SJSA1 (cell line): ENCODE results near the gene CNTNAP2. TPM values are rescaled to one million over a fixed set of nuclear protein-coding genes. Genes with fewer than 3 reads are reported as not detected.
"Not testable (repeated sequence)": the region's sequence is repeated elsewhere in the genome, so short reads cannot be mapped to it uniquely, and the experiment has no call there.

ENCODE experiments used
- DNase-seq, 2 experiments: peaks; one replicate each; pipeline ENCODE4 v3.0.0-alpha.2; 2015 to 2020; ENCODE audit warnings: low spot score in 2 of 2, low read depth in 1 of 2
- H3K27ac ChIP-seq: fragments of 250-450 bp; sonication (Bioruptor Pico); 2 replicates; pipeline ENCODE4 v1.5.1; 2020; ENCODE audit warnings: mild to moderate bottlenecking, moderate library complexity
- H3K27me3 ChIP-seq: fragments of 250-450 bp; sonication (Bioruptor Pico); replicated peaks from 2 replicates; pipeline ENCODE4 v1.5.1; 2020; ENCODE audit warnings: mild to moderate bottlenecking, moderate library complexity
- H3K36me3 ChIP-seq: fragments of 250-450 bp; sonication (Bioruptor Pico); 2 replicates; pipeline ENCODE4 v1.5.1; 2020; ENCODE audit warnings: mild to moderate bottlenecking
- H3K4me1 ChIP-seq: fragments of 250-450 bp; sonication (Bioruptor Pico); replicated peaks from 2 replicates; pipeline ENCODE4 v1.6.1; 2021; ENCODE audit warnings: mild to moderate bottlenecking
- H3K4me3 ChIP-seq: fragments of 250-450 bp; sonication (Bioruptor Pico); 2 replicates; pipeline ENCODE4 v1.5.1; 2020; ENCODE audit warnings: mild to moderate bottlenecking
- H3K9me3 ChIP-seq: fragments of 250-450 bp; sonication (Bioruptor Pico); replicated peaks from 2 replicates; pipeline ENCODE4 v1.5.1; 2020; ENCODE audit warnings: mild to moderate bottlenecking
- total RNA-seq: library from RNA; depleted of rRNA; stranded (reverse); fragments of >200 nt; shearing (Covaris generic); gene quantifications from 2 replicates; pipeline ENCODE4 v1.2.3, GENCODE V29; 2014

The CNTNAP2 gene
- total RNA-seq, 1 experiment from 2014 or later, result 0.29 TPM

GRCh38 chr7:148410905-148411304 lies 2294.3 kb downstream of the CNTNAP2 start:
- no peaks in the 10 kb centered on the region for H3K9me3 ChIP-seq
- no peaks in the 10 kb centered on the region for H3K36me3 ChIP-seq
- DNase-seq, result no peak
- 0 out of 2 replicates have a peak, but pooled peaks cover 2% of the 10 kb centered on the region for H3K27me3 ChIP-seq
- H3K4me1 ChIP-seq, result no peaks in the 10 kb centered on the region
- H3K27ac ChIP-seq, result no peak overlapping the region
- no peak overlapping the region for H3K4me3 ChIP-seq

- no peak overlapping the region for H3K27ac ChIP-seq
Measured at GRCh38 chr7:148412691-148413090, 2296.1 kb downstream of the CNTNAP2 start.

DNA sequence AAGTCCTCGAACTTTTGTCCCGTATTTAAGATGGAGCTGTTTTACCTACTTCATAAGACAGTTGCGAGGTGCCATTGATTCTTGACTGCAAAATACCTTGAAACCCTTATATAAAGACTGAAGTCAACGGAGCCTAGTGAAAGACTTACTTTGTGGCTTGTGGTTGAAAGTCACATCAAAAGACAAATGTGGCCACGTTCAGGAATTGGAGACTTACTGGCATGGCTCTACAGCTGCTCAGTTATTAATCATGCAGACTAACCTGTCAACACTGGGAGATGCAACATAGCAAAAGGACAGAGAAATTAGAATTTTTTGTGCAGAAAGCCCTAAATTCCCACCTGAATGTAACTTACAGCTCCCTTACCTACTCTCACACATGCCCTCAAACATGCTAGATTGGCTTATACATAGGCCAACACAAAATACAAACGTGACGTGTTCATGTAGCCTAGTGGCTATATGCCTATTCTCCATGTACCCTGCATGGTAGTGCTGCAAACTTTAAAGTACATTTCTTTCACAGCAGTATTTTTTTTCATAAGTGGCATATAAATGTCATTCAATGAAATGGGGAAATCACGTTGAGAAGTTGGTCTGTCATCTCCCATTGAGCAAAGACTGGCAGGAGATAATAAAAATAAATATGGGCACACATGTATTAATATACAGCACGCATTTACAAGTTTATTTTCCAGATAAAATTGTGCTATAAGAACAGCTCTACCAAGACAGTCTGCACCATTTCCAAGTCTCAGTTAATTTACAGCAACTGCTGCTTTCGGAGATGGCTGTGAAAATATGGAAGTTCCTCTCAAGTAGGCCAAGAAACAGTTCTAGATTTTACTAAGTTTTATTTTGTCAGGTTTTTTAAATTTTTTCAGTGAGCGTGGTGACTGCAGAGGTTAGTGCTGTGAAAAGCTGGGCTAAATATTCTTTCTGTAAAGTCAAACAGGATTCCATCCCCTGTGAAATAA lies 2303.5 kb downstream of the CNTNAP2 start:
- no peak for DNase-seq
- Histone ChIP-seq H3K9me3 (no peaks in the 10 kb centered on the region), H3K4me3 (no peak overlapping the region)

More at GRCh38 chr7:148412691-148413090, 2296.1 kb downstream of the CNTNAP2 start:
- no peak overlapping the region for H3K4me3 ChIP-seq
- DNase-seq, result no peak
- 0 out of 2 replicates have a peak, but pooled peaks cover 5% of the 10 kb centered on the region for H3K27me3 ChIP-seq
- H3K4me1 ChIP-seq, result no peaks in the 10 kb centered on the region
- H3K36me3 ChIP-seq, result no peaks in the 10 kb centered on the region
- no peaks in the 10 kb centered on the region for H3K9me3 ChIP-seq

GRCh38 chr7:148422030-148422429 lies 2305.4 kb downstream of the CNTNAP2 start:
- no peak for DNase-seq
- no peak overlapping the region for H3K4me3 ChIP-seq
- no peaks in the 10 kb centered on the region for H3K9me3 ChIP-seq
- no peaks in the 10 kb centered on the region for H3K4me1 ChIP-seq
- no peaks in the 10 kb centered on the region for H3K27me3 ChIP-seq
- H3K27ac ChIP-seq, result no peak overlapping the region
- H3K36me3 ChIP-seq, result no peaks in the 10 kb centered on the region

More for the DNA sequence above, 2303.5 kb downstream of the CNTNAP2 start:
- H3K4me1 ChIP-seq, result no peaks in the 10 kb centered on the region
- H3K27ac ChIP-seq, result no peak overlapping the region
- 0 out of 2 replicates have a peak, but pooled peaks cover 5% of the 10 kb centered on the region for H3K27me3 ChIP-seq
- no peaks in the 10 kb centered on the region for H3K36me3 ChIP-seq

DNA sequence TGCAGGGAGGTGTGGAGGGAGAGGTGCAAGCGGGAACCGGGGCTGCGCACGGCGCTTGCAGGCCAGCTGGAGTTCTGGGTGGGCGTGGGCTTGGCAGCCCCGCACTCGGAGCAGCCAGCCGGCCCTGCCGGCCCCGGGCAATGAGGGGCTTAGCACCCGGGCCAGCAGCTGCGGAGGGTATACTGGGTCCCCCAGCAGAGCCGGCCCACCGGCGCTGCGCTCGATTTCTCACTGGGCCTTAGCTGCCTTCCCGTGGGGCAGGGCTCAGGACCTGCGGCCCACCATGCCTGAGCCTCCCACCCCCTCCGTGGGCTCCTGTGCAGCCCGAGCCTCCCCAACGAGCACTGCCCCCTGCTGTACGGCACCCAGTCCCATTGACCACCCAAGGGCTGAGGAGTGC lies 2309.8 kb downstream of the CNTNAP2 start:
- H3K27me3 ChIP-seq, H3K4me1 ChIP-seq, H3K27ac ChIP-seq, H3K36me3 ChIP-seq, H3K9me3 ChIP-seq, H3K4me3 ChIP-seq, DNase-seq: not testable (repeated sequence)

DNA sequence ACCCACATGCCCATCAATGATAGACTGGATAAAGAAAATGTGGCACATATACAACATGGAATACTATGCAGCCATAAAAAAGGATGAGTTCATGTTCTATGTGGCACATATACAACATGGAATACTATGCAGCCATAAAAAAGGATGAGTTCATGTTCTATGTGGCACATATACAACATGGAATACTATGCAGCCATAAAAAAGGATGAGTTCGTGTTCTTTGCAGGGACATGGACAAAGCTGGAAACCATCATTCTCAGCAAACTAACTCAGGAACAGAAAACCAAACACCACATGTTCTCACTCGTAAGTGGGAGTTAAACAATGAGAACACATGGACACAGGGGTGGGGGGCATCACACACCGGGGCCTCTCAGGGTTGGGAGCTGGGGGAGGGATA lies 2314.1 kb downstream of the CNTNAP2 start:
- H3K4me1 ChIP-seq, H3K27me3 ChIP-seq, H3K36me3 ChIP-seq, H3K27ac ChIP-seq, H3K4me3 ChIP-seq, H3K9me3 ChIP-seq, DNase-seq: not testable (repeated sequence)

GRCh38 chr7:148433521-148434180 lies 2317.1 kb downstream of the CNTNAP2 start:
- DNase-seq, result no peak
- H3K9me3 ChIP-seq, result no peaks in the 10 kb centered on the region
- H3K27me3 ChIP-seq, result no peaks in the 10 kb centered on the region; the same call in 1 of the 2 replicates
- no peaks in the 10 kb centered on the region for H3K36me3 ChIP-seq
- no peak overlapping the region for H3K4me3 ChIP-seq
- H3K4me1 ChIP-seq, result no peaks in the 10 kb centered on the region
- H3K27ac ChIP-seq, result no peak overlapping the region

- Histone ChIP-seq H3K27ac (no peak overlapping the region), H3K27me3 (no peaks in the 10 kb centered on the region; the same call in 1 of the 2 replicates), H3K9me3 (no peaks in the 10 kb centered on the region), H3K4me1 (no peaks in the 10 kb centered on the region), H3K4me3 (no peak overlapping the region), H3K36me3 (no peaks in the 10 kb centered on the region)
- no peak for DNase-seq
Measured at GRCh38 chr7:148434181-148434757, 2317.7 kb downstream of the CNTNAP2 start.

DNA sequence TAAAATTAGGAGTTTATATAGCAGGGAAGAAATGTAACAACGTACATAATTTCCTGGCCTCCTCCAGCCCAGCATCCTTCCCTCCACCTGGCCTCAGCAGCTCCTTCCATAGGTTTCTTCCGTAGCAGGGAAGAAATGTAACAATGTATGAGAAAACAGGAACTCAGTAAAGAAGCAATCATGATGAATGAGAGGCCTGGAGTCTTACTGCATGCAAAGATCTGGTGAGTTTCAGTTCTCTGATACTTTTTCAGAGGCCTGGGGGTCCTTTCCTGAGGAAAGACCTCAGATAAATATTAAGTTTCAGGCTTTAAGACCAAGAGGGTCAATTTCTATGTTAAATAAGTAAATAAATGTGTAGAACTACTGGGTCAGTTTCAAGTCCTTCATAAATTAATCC lies 2318.3 kb downstream of the CNTNAP2 start:
- Histone ChIP-seq H3K4me1 (no peaks in the 10 kb centered on the region), H3K27ac (no peak overlapping the region), H3K36me3 (no peaks in the 10 kb centered on the region), H3K27me3 (no peaks in the 10 kb centered on the region; the same call in 1 of the 2 replicates), H3K4me3 (no peak overlapping the region), H3K9me3 (no peaks in the 10 kb centered on the region)
- DNase-seq, result no peak

DNA sequence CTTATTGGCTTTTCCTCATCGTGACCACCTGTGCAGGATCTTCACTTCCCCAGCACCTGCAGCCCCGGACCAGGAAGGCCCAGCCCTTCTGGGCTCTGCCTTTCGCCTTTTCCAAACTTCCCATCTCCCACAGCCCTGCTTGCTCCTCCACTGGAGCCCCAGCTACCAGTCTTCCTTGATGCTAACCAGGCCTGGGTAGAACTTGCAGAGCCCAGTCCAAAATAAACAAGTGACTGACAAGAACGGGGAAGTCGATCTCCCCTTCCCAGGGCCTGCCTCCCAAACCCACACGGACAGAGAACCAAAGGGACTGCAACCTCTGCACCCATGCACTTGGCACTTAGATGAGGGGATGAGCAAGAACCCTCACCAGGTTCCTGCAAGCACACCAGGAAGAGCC lies 2319.1 kb downstream of the CNTNAP2 start:
- H3K4me3 ChIP-seq, result no peak overlapping the region
- H3K27me3 ChIP-seq, result no peaks in the 10 kb centered on the region; the same call in 1 of the 2 replicates
- no peak for DNase-seq
- no peaks in the 10 kb centered on the region for H3K9me3 ChIP-seq
- H3K27ac ChIP-seq, result no peak overlapping the region
- H3K4me1 ChIP-seq, result no peaks in the 10 kb centered on the region
- H3K36me3 ChIP-seq, result no peaks in the 10 kb centered on the region

GRCh38 chr7:148436135-148436534 lies 2319.5 kb downstream of the CNTNAP2 start:
- H3K27me3 ChIP-seq, result no peaks in the 10 kb centered on the region; the same call in 1 of the 2 replicates
- H3K36me3 ChIP-seq, result no peaks in the 10 kb centered on the region
- no peak for DNase-seq
- H3K9me3 ChIP-seq, result no peaks in the 10 kb centered on the region
- no peak overlapping the region for H3K27ac ChIP-seq
- no peak overlapping the region for H3K4me3 ChIP-seq
- H3K4me1 ChIP-seq, result no peaks in the 10 kb centered on the region

DNA sequence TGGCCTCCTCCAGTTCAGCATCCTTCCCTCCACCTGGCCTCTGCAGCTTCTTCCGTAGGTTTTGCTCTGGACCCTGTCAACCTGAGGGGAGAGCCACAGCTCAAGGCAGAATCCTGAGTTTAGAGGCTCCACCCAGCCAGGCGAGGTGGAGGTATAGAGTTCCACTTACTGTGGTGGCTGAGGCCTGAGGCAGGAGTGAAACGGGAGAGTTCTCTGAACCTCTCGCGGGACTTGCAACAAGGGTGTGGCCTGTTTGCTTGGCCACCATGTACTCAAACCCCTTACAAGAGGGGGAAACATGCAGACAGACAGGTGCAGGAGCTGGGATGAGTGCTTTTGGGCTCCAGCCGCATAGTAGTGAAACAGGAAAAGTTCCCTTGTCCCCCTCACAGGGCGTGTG lies 2320.0 kb downstream of the CNTNAP2 start:
- Histone ChIP-seq H3K36me3 (no peaks in the 10 kb centered on the region), H3K27ac (no peak overlapping the region), H3K9me3 (no peaks in the 10 kb centered on the region), H3K4me3 (no peak overlapping the region), H3K27me3 (no peaks in the 10 kb centered on the region; the same call in 1 of the 2 replicates), H3K4me1 (no peaks in the 10 kb centered on the region)
- DNase-seq, result no peak

GRCh38 chr7:148437043-148437442 lies 2320.4 kb downstream of the CNTNAP2 start:
- no peak overlapping the region for H3K27ac ChIP-seq
- H3K27me3 ChIP-seq, result no peaks in the 10 kb centered on the region; the same call in 1 of the 2 replicates
- no peaks in the 10 kb centered on the region for H3K4me1 ChIP-seq
- DNase-seq, result no peak
- no peaks in the 10 kb centered on the region for H3K36me3 ChIP-seq
- H3K9me3 ChIP-seq, result no peaks in the 10 kb centered on the region
- no peak overlapping the region for H3K4me3 ChIP-seq
